HG03064 (cell line): Measurements from ENCODE around the gene CACNA1C.

ENCODE experiments used
- ATAC-seq: cut with Tn5 transposase; IDR thresholded peaks from one replicate; pipeline ENCODE4 v1.9.1; 2021; ENCODE audit warnings: low read depth; ENCODE audit not compliant: unreplicated experiment

The CACNA1C gene

DNA sequence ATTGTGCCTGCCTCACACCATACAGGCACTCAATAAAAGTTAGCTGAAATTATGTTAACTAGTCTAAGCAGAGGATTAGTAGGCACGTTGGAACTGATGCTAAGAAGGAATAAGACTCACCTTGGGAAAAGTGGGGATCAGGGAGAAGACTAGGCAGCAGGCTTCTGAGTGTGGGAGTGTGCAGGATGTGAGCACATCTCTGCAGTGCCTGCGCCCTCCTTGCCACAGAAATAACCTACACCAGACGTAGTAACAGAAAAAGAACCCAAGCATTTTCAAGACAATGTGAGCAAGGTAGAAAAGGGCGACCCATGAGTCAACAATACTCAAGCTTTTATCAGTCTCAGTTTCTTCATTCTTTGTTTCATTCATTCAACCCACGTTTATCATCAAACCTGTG, 113.9 kb downstream of the CACNA1C start:
- ATAC-seq: no peak

DNA sequence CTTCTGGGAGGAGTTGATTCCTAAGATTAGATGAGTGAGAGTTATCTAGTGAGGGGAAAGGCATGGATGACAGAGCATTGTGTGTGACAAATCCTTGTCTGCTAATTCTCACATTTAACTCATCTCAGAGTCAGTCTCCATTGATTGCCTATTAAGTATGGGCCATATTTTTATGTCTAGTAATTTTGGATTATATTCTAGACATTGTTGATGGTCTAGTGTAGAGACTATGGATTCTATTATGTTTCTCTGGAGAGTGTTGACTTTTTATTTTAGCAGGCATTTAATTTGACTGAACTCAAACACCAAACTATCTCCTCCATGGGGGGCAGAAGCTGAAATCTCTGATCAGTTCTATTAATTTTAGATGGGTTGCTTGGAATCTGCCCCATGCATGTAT, 114.4 kb downstream of the CACNA1C start:
- ATAC-seq: no peak

DNA sequence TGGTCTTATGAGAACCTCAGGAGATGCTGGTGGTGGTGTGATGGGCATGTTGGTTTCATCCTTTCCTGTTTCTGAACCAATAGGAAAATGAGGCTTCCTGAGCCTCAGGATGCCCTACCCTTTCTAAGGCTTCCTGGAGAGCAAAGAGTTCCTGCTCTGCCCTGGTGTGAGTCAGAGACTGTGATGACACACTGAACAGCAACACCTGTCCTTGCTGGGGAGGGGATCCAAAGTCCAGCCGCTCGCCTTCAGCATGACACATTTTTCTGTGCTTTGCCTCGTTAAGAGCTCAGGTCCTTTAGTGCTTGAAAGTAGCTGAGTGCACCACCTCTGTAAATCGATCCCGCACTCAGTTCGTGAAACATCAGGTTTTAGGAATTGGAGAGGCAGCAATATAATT, 116.0 kb downstream of the CACNA1C start:
- ATAC-seq: no peak

DNA sequence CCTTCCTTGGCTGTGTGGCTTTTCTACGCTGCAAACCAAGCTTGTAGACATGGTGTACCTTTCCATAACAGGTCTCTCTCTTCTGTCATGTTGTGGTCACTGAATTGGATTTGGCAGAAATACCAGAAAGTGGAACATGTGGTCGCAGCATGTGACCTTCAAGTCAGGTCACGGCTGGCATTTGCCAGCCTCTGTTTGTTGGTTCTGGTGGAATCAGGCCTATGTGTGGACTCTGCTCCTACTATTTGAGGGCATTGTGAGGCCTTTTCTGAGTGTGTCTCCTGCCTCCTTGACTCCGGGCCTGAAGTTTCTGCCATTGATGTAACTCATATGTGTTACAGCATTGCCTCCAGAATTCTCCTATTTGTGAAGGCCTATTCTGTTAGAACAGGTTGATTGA, 116.7 kb downstream of the CACNA1C start:
- ATAC-seq: no peak

DNA sequence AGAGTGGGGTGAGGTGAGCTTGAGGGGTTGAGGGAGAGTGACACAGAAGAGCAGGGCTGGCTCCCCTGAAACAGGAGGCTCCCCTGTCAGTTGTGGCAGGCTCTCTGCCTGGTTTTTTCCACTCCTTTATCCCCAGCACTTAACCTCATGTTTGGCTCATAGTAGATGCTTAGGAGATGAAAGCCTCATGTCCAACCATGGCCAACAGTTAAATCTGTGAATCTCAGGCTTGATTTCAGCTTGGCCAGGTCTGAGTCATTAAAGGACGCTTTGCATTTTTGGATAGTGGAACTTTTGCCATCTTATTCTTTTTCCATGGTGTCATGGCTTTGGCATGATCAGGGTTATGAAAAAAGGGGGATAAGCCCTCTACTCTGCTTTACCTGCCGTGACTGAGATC, 117.2 kb downstream of the CACNA1C start:
- no peak for ATAC-seq

DNA sequence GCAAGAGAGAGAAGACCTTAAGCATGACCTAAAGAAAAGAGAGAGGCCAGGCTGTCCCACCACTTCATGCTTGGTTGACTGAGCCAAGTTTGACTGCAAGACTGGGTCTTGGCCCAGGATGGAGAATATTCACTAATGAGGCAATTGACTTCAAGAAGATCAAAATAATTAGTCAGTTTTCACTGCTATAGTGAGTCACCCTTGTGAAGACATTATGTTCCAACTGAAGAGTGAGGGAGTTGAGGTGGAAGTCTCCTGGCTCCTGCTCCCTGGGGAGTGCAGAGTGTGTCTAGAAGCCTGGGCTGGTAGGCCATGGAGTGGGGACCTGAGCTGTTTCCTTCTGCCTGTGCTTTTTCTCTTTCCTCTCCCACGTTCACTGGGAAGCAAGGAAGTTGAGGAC, 117.6 kb downstream of the CACNA1C start:
- no peak for ATAC-seq

DNA sequence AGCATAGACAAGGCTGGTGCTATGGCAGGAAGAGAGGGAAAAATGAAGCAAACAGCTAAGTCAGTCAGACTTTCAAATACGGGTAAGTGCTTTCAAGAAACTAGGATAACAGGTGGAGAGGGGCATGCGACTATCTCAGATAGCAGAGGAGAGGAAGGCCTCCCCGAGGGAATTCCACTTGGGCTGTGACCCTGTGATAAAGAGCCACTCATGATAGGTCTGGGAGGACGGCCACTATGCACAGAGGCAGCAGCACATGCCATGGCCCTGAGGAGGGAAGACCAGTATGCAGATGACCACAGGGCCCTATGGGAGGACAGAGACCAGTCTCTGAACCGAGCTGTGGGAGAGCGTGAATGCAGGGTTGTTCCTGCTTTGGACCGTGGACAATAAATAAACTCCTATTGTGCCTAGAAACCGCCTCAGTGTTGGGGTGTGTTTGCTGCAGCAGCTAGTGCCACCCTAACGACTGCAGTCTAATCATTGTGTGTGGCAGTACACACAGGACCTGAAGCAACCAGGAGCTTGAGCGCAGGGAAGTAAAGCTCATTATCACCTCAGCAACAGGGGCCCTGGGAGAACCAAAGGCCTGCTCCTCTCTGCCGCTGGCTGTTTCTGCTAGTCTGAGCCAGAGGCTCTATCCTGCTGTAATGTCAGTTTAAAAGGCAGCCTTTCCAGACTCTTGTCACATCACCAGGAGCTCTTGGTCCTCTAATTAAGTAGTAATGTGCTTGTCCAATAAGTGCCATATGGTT, 119.1 kb downstream of the CACNA1C start:
- no peak for ATAC-seq

DNA sequence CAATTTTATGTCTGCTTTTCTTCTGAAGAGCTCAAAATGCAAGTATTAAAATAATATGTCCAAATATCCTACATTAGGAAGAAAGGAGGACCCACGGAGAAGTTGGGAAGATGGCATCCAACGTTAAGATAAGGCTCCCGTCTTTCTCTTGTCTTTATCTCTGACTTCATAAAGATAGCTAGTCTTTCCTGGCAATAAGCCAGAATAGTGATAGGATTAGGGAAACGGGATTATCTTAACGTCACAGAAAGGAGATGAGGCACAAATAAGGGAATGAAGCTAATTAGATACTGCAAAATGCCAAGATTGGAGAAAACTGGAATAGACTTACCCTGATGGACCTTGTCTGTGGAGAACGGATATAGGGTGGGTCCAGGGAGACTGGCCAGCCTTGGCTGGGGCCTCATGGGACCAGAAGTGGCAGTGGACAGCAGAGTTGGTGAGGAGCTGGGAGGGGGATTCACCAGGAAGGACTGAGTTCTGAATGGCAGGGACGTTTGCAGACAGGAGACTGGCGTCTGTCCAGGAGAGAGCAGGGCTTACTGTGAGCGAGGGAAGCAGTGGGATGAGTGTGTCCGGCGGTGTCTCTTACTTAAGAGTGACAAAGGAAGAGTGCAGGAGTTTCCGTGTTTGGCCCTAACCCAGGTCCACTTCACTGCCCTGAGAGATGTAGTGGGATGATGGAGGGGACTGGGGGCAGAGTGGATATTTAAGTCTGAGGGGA, 119.9 kb downstream of the CACNA1C start:
- no peak for ATAC-seq

DNA sequence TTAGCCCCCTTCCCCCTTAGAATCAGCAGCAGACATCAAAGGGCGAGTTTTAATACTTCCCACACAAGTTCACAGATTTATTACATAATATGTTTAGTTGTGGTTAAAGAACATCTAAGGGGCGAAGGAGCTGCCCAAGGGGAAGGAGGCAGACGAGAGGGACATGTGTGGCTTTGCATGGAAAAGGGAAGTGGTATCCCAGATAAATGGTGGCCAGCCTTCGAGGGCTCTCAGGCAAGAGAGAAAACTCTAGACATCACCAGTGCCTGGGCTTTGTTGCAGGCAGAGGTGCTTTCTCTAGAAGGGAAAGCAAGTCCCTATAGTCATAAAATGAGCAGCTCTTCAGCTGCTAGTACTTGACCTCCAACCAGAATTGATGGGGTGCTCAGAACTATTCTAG, 121.2 kb downstream of the CACNA1C start:
- no peak for ATAC-seq

DNA sequence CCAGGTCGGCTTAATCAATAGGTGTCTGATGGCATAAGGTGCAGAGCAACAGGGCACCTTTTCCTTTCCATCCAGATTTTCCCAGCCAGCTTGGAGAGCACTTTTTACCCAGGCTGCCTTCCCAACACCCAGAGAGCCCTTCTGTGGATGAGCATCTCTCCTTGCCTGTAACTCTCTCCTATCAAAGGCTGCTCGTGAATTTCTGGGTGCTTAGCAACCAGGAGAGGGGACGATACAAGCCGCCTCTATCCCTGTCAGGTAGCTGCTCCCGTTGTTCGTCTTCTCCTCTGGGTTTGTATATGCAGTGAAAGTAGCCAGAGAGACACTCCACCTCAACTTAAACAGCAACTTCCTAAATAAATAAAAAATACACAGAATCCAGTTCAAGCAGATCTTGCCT, 124.2 kb downstream of the CACNA1C start:
- ATAC-seq: no peak

DNA sequence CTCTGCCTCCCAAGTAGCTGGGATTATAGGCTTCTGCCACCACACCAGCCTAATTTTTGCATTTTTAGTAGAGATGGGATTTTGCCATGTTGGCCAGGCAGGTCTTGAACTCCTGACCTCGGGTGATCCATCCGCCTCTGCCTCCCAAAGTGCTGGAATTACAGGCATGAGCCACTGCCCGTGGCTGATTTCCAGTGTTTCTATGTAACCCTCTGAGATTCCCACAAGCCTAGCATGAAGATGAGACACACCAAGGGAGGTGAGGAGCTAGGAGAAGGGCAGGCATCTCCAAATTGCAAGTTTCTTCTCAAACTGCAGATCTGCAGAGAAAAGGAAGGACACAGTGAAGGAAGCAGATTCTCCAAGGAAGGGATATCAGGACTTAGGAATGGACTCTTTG, 125.0 kb downstream of the CACNA1C start:
- ATAC-seq: no peak

DNA sequence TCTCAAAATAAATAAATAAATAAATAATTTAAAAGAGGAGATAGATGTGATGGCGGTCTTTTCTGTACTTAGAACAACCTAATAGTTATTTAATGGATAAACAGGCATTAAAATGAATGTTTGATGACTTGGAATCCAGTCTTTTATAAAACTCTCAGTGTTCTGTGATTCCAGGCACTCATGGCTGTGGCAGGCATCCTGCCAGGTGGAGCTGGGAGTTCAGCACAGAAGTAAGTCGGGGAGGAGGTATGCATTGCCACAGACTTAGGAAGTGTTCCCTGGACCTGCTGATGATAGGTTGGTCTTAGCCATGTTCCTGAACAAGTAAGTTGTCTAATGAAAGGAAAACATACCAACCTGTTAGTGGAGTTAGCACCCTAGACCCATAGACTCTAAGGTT, 126.3 kb downstream of the CACNA1C start:
- ATAC-seq: no peak

DNA sequence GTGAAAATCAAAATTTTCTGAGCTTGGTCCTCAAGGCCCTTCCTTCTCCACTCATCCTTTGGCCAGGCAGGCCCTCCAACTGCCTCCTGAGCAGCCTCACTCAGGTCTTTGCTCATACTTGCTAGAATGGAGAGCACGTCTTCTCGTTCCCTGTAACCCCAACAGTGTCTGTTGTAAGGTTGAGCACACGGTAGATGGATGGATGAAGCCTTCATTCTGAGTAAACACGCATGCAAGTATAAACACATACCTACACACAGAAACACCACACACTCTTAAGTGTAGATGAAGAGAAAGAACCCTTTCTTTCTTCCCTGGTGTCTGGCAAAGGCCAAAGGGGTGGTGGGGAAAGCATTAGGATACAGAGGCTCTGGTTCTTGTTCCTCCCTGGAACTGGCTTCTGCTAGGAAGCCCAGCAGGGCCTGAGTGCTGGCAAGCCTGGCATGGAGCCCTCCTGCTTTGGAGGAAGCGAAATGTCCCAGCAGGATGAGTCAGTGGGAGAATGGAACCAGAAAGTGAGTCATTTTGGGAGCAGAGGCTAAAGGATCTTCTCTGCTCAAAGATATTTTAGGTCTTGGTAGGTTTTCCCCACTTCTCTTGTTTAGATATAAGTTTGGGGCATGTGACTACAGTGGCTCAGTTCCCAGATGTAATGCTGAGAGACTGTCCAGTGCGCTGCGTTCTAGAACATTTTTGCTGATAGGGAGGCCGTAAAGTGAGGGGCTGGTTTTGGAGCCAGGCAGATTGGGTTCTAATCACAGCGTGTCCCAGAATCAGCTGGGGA, 127.4 kb downstream of the CACNA1C start:
- no peak for ATAC-seq

DNA sequence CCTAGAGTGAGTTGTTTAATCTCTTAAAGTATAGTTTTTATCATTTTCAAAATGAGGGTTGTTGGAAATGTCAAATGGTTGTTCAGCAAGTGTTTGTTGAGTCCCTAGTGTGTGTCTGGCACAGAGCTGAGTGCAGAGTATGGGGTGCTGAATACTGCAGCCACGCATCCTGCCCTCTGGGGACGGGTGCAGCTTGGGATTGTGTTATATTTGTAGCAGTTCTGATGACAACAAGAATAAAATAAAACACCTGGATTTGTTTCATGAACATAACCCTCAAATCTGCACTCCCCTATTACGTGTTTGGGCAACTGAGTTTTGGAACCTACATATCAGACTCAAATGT, 127.9 kb downstream of the CACNA1C start:
- ATAC-seq: no peak

DNA sequence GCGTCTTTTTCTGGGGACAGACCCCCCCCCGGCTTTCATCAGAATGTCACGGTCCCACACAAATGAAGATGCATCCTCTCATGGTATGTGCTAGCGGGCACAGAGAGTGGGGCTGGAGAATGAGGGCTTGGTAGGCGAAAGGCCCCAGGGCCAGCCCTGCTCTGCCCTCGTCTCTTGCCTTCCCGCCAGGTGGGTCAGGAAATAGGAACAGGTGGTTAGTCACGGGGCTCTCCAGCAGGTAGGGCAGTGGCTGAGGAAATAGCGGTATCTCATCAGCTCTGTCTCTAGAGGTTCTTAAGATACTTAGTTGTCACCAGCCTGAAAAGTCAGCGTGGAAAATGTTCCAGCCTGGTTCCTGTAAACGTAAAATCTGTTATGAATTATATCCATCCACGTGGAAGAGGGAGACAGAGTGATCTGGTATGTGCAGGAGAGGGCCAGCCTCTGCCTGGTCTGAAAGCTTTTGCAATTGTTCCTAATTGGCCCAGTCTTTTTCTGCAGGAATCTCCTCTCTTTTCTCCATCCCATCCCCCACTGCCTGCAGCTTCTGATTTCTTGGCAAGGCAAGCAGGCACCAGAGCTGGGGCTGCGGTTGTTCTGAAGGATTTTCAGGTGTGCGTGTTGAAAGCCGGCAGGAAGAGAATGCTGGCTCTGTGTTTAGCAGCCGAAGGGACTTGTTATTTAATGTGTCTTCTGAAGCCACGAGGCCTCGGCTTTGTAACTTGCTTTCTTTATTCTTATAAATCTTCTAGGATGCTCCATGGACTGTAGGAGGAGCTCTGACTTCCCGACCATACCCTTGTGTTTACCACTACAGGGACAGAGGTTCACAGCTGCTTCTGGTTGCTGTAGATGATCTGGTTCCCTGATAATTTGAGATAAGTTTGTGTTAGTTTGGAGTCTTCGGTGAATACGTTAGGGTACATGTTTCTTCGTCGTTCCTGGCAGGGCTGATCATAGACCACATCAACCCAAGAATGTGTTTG, 131.1 kb downstream of the CACNA1C start:
- no peak for ATAC-seq

DNA sequence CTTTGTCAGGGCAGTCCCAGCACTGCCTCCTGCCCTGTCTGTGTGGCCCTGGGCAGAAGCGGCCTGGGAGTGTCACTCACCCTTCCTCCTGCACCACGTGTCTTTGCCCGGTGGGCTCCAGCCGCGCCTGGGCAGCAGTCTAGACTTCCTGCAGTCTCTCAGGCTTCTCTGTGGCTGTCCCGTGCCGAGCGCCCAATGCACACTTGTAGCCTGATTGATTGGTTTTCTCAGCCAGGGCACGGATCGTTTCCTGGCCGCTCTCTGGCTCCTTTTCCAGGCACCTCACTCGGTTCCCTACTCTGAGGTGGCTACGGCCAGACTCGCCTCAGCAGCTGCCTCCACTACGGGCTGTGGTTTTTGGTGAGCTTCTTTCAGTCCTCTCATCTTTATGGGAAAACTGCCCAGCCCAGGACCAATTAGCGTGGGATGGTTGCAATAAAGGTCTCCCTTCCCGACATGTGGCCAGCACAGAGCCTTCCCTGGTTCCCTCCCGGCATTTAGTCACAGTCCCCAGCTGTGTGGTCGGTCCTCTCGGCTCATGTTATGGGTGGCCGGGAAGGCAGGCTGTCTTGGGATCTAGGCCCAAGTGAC, 133.1 kb downstream of the CACNA1C start:
- ATAC-seq: no peak

DNA sequence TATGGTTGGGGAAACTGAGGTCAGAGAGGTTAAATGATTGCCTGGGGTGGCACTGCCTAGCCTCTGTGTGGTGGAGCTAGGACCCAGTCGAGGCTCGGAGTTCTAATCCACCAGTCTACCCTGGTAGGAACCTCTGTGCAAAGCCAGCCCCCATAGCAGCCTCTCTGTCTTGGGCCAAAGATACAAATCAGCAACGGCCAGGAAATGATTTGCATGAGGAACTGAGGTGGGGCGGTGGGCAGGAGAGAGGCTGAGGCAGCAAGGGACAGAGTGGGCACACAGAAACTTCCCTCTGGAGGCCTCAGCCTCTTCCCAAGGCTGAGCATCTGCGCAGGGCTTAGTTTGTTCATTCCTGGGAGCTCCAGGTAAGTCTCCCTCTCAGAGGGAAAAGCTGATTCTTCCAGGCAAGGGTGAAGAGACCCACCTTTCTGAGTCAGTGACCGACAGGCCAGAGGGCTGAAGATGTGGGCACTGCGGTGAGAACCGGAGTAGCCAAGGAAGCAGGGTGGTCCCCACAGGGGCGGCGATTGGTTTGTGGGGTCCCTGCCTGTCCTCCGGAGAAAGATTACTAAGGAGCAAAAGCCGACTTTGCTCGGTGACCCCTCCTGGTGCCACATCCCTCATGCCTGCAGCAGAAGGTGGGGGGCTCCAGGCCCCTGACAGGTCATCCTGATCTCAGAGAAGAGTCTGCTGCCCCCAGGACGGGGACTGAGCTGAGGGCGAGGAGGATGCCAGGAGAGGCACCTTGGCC, 134.6 kb downstream of the CACNA1C start:
- ATAC-seq: no peak

DNA sequence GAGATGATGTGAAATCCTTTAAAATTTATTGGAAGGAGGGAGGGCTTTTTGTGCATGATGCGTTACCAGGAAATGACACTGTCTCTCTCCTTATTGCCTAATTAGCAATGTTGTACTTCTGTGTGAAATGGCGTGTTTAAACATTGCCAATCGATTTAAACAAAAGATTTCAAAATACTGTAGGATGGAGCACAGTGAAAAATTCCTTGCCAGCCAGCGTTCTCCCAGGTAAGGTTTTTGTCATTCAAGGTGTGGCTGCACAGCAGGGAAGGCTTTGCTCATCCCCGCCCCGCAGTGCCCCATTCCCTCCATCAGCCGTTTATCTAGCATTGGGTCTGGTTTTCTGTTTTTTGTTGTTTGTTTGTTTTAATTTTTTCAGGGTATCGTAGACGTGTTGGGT, 137.3 kb downstream of the CACNA1C start:
- ATAC-seq: no peak

DNA sequence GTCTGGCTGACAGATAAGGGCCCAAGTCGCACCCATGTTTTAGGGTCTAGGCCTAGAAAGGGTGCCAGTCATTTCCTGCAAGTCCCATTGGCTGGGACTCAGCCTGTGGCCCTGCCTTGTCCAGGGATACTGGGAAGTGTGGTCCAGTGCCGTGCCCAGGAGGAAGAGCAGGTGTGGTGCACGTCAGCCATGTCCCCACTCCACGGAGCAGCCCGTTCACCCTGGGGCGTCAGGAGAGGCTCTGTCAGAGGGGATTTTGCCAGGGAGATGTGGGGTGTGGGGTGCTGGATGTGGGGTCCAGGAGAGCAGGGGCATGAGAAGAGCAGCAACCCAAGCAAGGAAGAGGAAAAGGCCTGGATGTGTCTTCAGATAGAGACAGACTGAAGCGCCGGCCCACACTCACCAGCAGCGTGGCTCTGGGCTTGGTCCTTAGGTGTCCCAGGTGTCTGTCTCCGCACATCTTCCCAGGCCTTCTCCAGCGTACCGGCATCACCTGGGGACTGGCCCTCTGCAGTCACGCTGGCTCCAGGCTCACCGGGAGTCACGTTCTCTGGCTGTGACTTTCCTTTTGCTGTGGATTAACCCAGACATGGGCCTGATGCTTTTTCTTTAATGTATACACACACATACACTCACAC, 138.2 kb downstream of the CACNA1C start:
- ATAC-seq: no peak
